H9 (cell line): Measurements from ENCODE around the gene SLC9A9. TPM values are rescaled to one million over a fixed set of nuclear protein-coding genes. Genes with fewer than 3 reads are reported as not detected.

Experiments used
- DNase-seq: peaks from one replicate; pipeline ENCODE4 v3.0.0-alpha.2; 2017
- H2AFZ ChIP-seq: one replicate; pipeline ENCODE4 v1.6.1; 2013; ENCODE audit warnings: mild to moderate bottlenecking, low read length, control low read depth, moderate library complexity
- H2AK5ac ChIP-seq: 2 replicates; pipeline ENCODE4 v1.6.1; 2013; ENCODE audit warnings: low read length, control low read depth, mixed read lengths; ENCODE audit not compliant: insufficient read length
- H2BK120ac ChIP-seq: one replicate; pipeline ENCODE4 v1.6.1; 2013; ENCODE audit warnings: low read depth, mild to moderate bottlenecking, low read length, control low read depth, inconsistent platforms; ENCODE audit not compliant: poor library complexity, severe bottlenecking
- H2BK12ac ChIP-seq: 2 replicates; pipeline ENCODE4 v1.6.1; 2013; ENCODE audit warnings: low read length, control low read depth, mixed read lengths, low read depth; ENCODE audit not compliant: insufficient read length
- H2BK15ac ChIP-seq: 2 replicates; pipeline ENCODE4 v1.6.1; 2013; ENCODE audit warnings: low read depth, low read length, control low read depth
- H2BK20ac ChIP-seq: one replicate; pipeline ENCODE4 v1.6.1; 2013; ENCODE audit warnings: low read depth, mild to moderate bottlenecking, low read length, control low read depth, inconsistent platforms; ENCODE audit not compliant: poor library complexity, severe bottlenecking
- H2BK5ac ChIP-seq: 2 replicates; pipeline ENCODE4 v1.6.1; 2013; ENCODE audit warnings: low read length, control low read depth, mixed read lengths; ENCODE audit not compliant: insufficient read length
- H3K14ac ChIP-seq: 2 replicates; pipeline ENCODE4 v1.6.1; 2013; ENCODE audit warnings: low read length, control low read depth; ENCODE audit not compliant: insufficient read depth
- H3K18ac ChIP-seq: 2 replicates; pipeline ENCODE4 v1.6.1; 2013; ENCODE audit warnings: low read depth, mild to moderate bottlenecking, mixed read lengths, low read length, control low read depth; ENCODE audit not compliant: insufficient read length
- H3K23ac ChIP-seq: 2 replicates; pipeline ENCODE4 v1.6.1; 2013; ENCODE audit warnings: low read length, control low read depth, mixed read lengths, low read depth; ENCODE audit not compliant: insufficient read length
- H3K23me2 ChIP-seq: 2 replicates; pipeline ENCODE4 v1.6.1; 2013; ENCODE audit warnings: low read depth, mild to moderate bottlenecking, mixed read lengths, low read length, control low read depth; ENCODE audit not compliant: insufficient read length, poor library complexity, severe bottlenecking
- H3K27ac ChIP-seq: 2 replicates; pipeline ENCODE4 v1.5.1; 2013; ENCODE audit warnings: low read length, control low read depth, mixed read lengths, low read depth; ENCODE audit not compliant: insufficient read length
- H3K27me3 ChIP-seq: 2 replicates; pipeline ENCODE4 v1.6.1; 2013; ENCODE audit warnings: low read length, control low read depth, inconsistent platforms; ENCODE audit not compliant: insufficient read depth
- H3K4ac ChIP-seq: 2 replicates; pipeline ENCODE4 v1.6.1; 2013; ENCODE audit warnings: low read depth, mild to moderate bottlenecking, control low read depth, inconsistent platforms, low read length, moderate library complexity
- H3K4me1 ChIP-seq: 2 replicates; pipeline ENCODE4 v1.6.1; 2013; ENCODE audit warnings: low read length, control low read depth, inconsistent platforms; ENCODE audit not compliant: insufficient read depth
- H3K4me2 ChIP-seq: 2 replicates; pipeline ENCODE4 v1.6.1; 2013; ENCODE audit warnings: low read length, control low read depth, mixed read lengths; ENCODE audit not compliant: insufficient read length, insufficient read depth
- H3K56ac ChIP-seq: 2 replicates; pipeline ENCODE4 v1.6.1; 2013; ENCODE audit warnings: low read depth, mild to moderate bottlenecking, mixed read lengths, low read length, control low read depth; ENCODE audit not compliant: insufficient read length
- H3K79me1 ChIP-seq: 2 replicates; pipeline ENCODE4 v1.6.1; 2013; ENCODE audit warnings: low read depth, mild to moderate bottlenecking, moderate library complexity, low read length, control low read depth, inconsistent platforms; ENCODE audit not compliant: insufficient read depth, poor library complexity, severe bottlenecking
- H3K79me2 ChIP-seq: 2 replicates; pipeline ENCODE4 v1.6.1; 2013; ENCODE audit warnings: low read length, control low read depth, inconsistent platforms; ENCODE audit not compliant: insufficient read depth
- H3K9ac ChIP-seq: 2 replicates; pipeline ENCODE4 v1.6.1; 2013; ENCODE audit warnings: low read length, control low read depth, mixed read lengths; ENCODE audit not compliant: insufficient read length; ENCODE audit errors: extremely low read depth
- H3K9me3 ChIP-seq: one replicate; pipeline ENCODE4 v1.6.1; 2013; ENCODE audit warnings: low read depth, low read length, inconsistent platforms; ENCODE audit not compliant: control insufficient read depth
- H3T11ph ChIP-seq: one replicate; pipeline ENCODE4 v1.6.1; 2013; ENCODE audit warnings: mild to moderate bottlenecking, low read length, control low read depth, inconsistent platforms
- H4K20me1 ChIP-seq: one replicate; pipeline ENCODE4 v1.6.1; 2013; ENCODE audit not compliant: control insufficient read depth, insufficient read length, insufficient read depth
- H4K5ac ChIP-seq: 2 replicates; pipeline ENCODE4 v1.6.1; 2013; ENCODE audit warnings: low read depth, mild to moderate bottlenecking, mixed read lengths, low read length, control low read depth; ENCODE audit not compliant: insufficient read length
- H4K8ac ChIP-seq: replicated peaks from 2 replicates; pipeline ENCODE4 v1.6.1; 2013; ENCODE audit warnings: low read length, control low read depth, mixed read lengths, low read depth; ENCODE audit not compliant: insufficient read length
- H4K91ac ChIP-seq: 2 replicates; pipeline ENCODE4 v1.6.1; 2013; ENCODE audit warnings: low read depth, mild to moderate bottlenecking, moderate library complexity, mixed read lengths, low read length, control low read depth; ENCODE audit not compliant: insufficient read length
- H3K27ac Mint-ChIP-seq, 3 experiments: 2 replicates in 2 of 3; 3 replicates in 1 of 3; pipeline ENCODE4 v1.8.0; 2020 to 2021; ENCODE audit warnings: mixed read lengths in 3 of 3, mild to moderate bottlenecking in 1 of 3, moderate library complexity in 1 of 3
- H3K27me3 Mint-ChIP-seq: 2 replicates; pipeline ENCODE4 v1.8.0; 2021; ENCODE audit warnings: low read depth, mild to moderate bottlenecking, moderate library complexity, mixed read lengths
- H3K36me3 Mint-ChIP-seq, 3 experiments: 2 replicates in 2 of 3; 3 replicates in 1 of 3; pipeline ENCODE4 v1.8.0; 2020 to 2021; ENCODE audit warnings: low read depth in 3 of 3, mixed read lengths in 3 of 3; ENCODE audit not compliant: insufficient read depth in 1 of 3
- H3K4me1 Mint-ChIP-seq, 2 experiments: 2 replicates each; pipeline ENCODE4 v1.8.0; 2020; ENCODE audit warnings: mixed read lengths in 2 of 2
- H3K4me3 Mint-ChIP-seq, 2 experiments: 2 replicates in 1 of 2; 3 replicates in 1 of 2; pipeline ENCODE4 v1.8.0; 2020 to 2021; ENCODE audit warnings: mild to moderate bottlenecking in 2 of 2, mixed read lengths in 2 of 2, moderate library complexity in 1 of 2
- H3K9me3 Mint-ChIP-seq, 2 experiments: 2 replicates in 1 of 2; 3 replicates in 1 of 2; pipeline ENCODE4 v1.8.0; 2020; ENCODE audit warnings: mild to moderate bottlenecking in 2 of 2, mixed read lengths in 2 of 2, moderate library complexity in 1 of 2
- WGBS: extraction: QIAGEN DNeasy Blood & Tissue Kit; methylation state at CpG from one replicate; pipeline ENCODE4 v1.1.7; 2013; ENCODE audit warnings: missing lambda C conversion rate, low lambda C conversion rate, mixed read lengths; ENCODE audit not compliant: insufficient read length; ENCODE audit errors: extremely low coverage; 5-methylcytosine and 5-hydroxymethylcytosine counted together
- total RNA-seq: library from RNA; stranded (reverse); gene quantifications from 2 replicates; pipeline ENCODE4 v1.2.1, GENCODE V29; 2021
- TF ChIP-seq, protein P1 (sequence below): fragments of 200-600 bp; sonication (generic); conservative IDR thresholded peaks from 3 replicates; pipeline ENCODE4 v1.8.0; 2021; ENCODE audit warnings: antibody characterized with exemption, mild to moderate bottlenecking

The SLC9A9 gene
- total RNA-seq, 1 experiment from 2014 or later: 0.35 TPM

DNA sequence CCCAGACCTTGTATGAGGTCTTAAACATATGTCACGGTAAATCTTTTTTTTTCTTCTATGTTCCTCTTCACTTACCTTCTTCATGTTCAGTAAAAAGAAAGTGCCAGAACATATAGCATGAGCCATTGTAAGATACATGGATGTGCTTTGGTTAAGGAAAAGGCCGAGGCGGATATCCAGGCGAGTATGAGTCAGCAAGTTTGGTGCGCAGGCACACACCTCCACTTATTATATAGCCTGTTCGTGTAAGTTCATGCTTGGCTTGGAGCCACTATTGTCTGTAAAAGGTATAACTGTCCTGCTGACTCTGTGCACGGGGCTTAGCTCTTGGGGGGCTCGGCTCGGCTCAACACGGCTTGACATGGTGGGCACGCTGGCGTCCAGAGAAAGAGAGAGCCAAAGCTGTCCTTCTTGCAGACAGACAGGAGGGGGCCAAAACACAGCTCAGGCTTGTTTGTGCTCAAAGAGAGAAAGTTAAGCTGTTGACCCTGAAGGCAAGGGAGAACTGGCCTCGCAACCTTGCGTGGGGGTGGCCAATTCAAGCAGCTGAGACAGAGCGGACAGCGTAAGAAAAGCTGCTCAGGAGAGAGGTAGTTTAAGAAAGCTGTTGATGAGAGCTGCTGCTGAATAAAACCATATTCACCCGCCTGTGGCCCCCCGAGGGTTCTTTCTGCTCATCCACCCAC is 251.2 kb downstream of the SLC9A9 start:
- Histone ChIP-seq H2AK5ac (no peak overlapping the region), H3K4ac (no peak overlapping the region), H2BK5ac (no peak overlapping the region), H3K79me2 (no peaks in the 10 kb centered on the region), H3K79me1 (no peaks in the 10 kb centered on the region), H3K4me2 (no peak overlapping the region), H3K18ac (peak overlapping the region; percentile 42), H3T11ph (no peak overlapping the region), H4K8ac (no peak overlapping the region), H3K23ac (no peak overlapping the region), H3K9ac (no peak overlapping the region), H3K56ac (no peak overlapping the region), H4K91ac (no peak overlapping the region), H3K9me3 (no peaks in the 10 kb centered on the region), H3K27me3 (no peaks in the 10 kb centered on the region), H2BK120ac (no peak overlapping the region), H3K27ac (no peak overlapping the region), H3K14ac (no peak overlapping the region), H2BK15ac (no peak overlapping the region; the same call in 1 of the 2 replicates), H4K5ac (no peak overlapping the region), H2BK20ac (no peak overlapping the region), H3K23me2 (no peaks in the 10 kb centered on the region), H3K4me1 (peaks cover 9% of the 10 kb centered on the region; the same call in 1 of the 2 replicates), H2BK12ac (no peak overlapping the region), H2AFZ (no peak overlapping the region), H4K20me1 (no peaks in the 10 kb centered on the region)
- no peaks in the 10 kb centered on the region; the same call in 1 of the 2 replicates for H3K27me3 Mint-ChIP-seq
- H3K9me3 Mint-ChIP-seq: no peaks in the 10 kb centered on the region
- H3K27ac Mint-ChIP-seq: peak overlapping the region; percentile 58 to 85 (median 84); a peak in 4 of 7 replicates
- TF ChIP-seq, protein P1, sequence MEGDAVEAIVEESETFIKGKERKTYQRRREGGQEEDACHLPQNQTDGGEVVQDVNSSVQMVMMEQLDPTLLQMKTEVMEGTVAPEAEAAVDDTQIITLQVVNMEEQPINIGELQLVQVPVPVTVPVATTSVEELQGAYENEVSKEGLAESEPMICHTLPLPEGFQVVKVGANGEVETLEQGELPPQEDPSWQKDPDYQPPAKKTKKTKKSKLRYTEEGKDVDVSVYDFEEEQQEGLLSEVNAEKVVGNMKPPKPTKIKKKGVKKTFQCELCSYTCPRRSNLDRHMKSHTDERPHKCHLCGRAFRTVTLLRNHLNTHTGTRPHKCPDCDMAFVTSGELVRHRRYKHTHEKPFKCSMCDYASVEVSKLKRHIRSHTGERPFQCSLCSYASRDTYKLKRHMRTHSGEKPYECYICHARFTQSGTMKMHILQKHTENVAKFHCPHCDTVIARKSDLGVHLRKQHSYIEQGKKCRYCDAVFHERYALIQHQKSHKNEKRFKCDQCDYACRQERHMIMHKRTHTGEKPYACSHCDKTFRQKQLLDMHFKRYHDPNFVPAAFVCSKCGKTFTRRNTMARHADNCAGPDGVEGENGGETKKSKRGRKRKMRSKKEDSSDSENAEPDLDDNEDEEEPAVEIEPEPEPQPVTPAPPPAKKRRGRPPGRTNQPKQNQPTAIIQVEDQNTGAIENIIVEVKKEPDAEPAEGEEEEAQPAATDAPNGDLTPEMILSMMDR: peak; percentile 18; the same call in 1 of the 3 replicates
- WGBS: no CpG with 5 or more reads among the region's 18 CpGs
- H3K4me3 Mint-ChIP-seq: no peak overlapping the region
- H3K36me3 Mint-ChIP-seq: no peaks in the 10 kb centered on the region
- peak; percentile 49 for DNase-seq
- H3K4me1 Mint-ChIP-seq: peaks cover 42 to 45% of the 10 kb centered on the region in 2 experiments
